PC-3 (cell line): Measurements from ENCODE around the gene SH3D21. TPM values are rescaled to one million over a fixed set of nuclear protein-coding genes. Genes with fewer than 3 reads are reported as not detected.

Experiments
- ATAC-seq: fragments of 200-7000 bp; cut with Tn5 transposase; 2 replicates; pipeline ENCODE4 v1.9.1; 2020; ENCODE audit warnings: mild to moderate bottlenecking, moderate library complexity
- BruUV-seq: library from RNA; stranded (reverse); fragments of 400-500 nt; replicated peaks from 2 replicates; lab custom pipeline; 2021; lab: Mats Ljungman, UMichigan
- CTCF ChIA-PET: fragments of 300-600 bp; sonication (Branson Sonifier 250); formaldehyde crosslinking; loops from one replicate; lab custom pipeline; 2022; ENCODE audit warnings: antibody characterized with exemption; lab: Charles Lee
- POLR2A ChIA-PET: fragments of 300-600 bp; sonication (Branson Sonifier 250); formaldehyde crosslinking; loops from one replicate; lab custom pipeline; 2022; ENCODE audit warnings: antibody characterized with exemption; ENCODE audit not compliant: unreplicated experiment; lab: Charles Lee
- DNase-seq: peaks from one replicate; pipeline ENCODE4 v3.0.0-alpha.2; 2015
- H2AFZ ChIP-seq: fragments of 300-600 bp; sonication (generic); 2 replicates; pipeline ENCODE4 v1.6.0; 2016; ENCODE audit warnings: antibody characterized with exemption, low read length
- H3F3A ChIP-seq: fragments of 300-600 bp; sonication (generic); one replicate; pipeline ENCODE4 v1.6.0; 2017; ENCODE audit warnings: antibody characterized with exemption, low read length, control low read depth, mild to moderate bottlenecking; ENCODE audit not compliant: unreplicated experiment
- H3K27ac ChIP-seq: fragments of 300-600 bp; sonication (generic); 2 replicates; pipeline ENCODE4 v1.5.1; 2016; ENCODE audit warnings: mild to moderate bottlenecking, low read length
- H3K27me3 ChIP-seq: fragments of 300-600 bp; sonication (generic); 2 replicates; pipeline ENCODE4 v1.6.1; 2016; ENCODE audit warnings: low read length, mixed read lengths
- H3K36me3 ChIP-seq: fragments of 300-600 bp; sonication (generic); 2 replicates; pipeline ENCODE4 v1.6.1; 2016; ENCODE audit warnings: low read depth, mixed run types, low read length, mixed read lengths
- H3K4me1 ChIP-seq: fragments of 300-600 bp; sonication (generic); 2 replicates; pipeline ENCODE4 v1.5.1; 2016; ENCODE audit warnings: low read length; ENCODE audit not compliant: insufficient read depth
- H3K4me2 ChIP-seq: fragments of 300-600 bp; sonication (generic); 2 replicates; pipeline ENCODE4 v1.6.0; 2016; ENCODE audit warnings: low read length
- H3K4me3 ChIP-seq: fragments of 300-600 bp; sonication (generic); 2 replicates; pipeline ENCODE4 v1.5.1; 2016; ENCODE audit warnings: mild to moderate bottlenecking, low read length, mixed read lengths
- H3K79me2 ChIP-seq: fragments of 300-600 bp; sonication (generic); 2 replicates; pipeline ENCODE4 v1.6.1; 2017; ENCODE audit warnings: low read length, mixed read lengths
- H3K9ac ChIP-seq: fragments of 300-600 bp; sonication (generic); 2 replicates; pipeline ENCODE4 v1.6.0; 2016; ENCODE audit warnings: mild to moderate bottlenecking, low read length
- H3K9me2 ChIP-seq: fragments of 300-600 bp; sonication (generic); replicated peaks from 2 replicates; pipeline ENCODE4 v1.6.1; 2016; ENCODE audit warnings: mixed run types, low read length, mixed read lengths
- H3K9me3 ChIP-seq: fragments of 300-600 bp; sonication (generic); 2 replicates; pipeline ENCODE4 v1.6.1; 2016; ENCODE audit warnings: low read length, mixed read lengths
- H4K20me1 ChIP-seq: fragments of 300-600 bp; sonication (generic); 2 replicates; pipeline ENCODE4 v1.6.1; 2016; ENCODE audit warnings: low read length, mixed read lengths
- EZH2 ChIP-seq: fragments of 300-600 bp; sonication (generic); IDR thresholded peaks from one replicate; pipeline ENCODE4 v1.6.1; 2017; ENCODE audit warnings: antibody characterized with exemption, mild to moderate bottlenecking, low read length; ENCODE audit not compliant: unreplicated experiment
- EZH2phosphoT487 ChIP-seq: fragments of 300-600 bp; sonication (generic); IDR thresholded peaks from 2 replicates; pipeline ENCODE4 v1.6.1; 2018; ENCODE audit warnings: mild to moderate bottlenecking, antibody characterized with exemption, low read length, borderline replicate concordance
- intact Hi-C: fragments of 100-400 bp; cut with micrococcal nuclease; formaldehyde crosslinking; loops from 2 replicates; pipeline ENCODE4 v1.9.0; 2023
- total RNA-seq: library from RNA; depleted of rRNA; stranded (reverse); fragments of >200 nt; gene quantifications from 2 replicates; pipeline ENCODE4 v1.2.3, GENCODE V29; 2014
- TF ChIP-seq, protein P1 (sequence below): fragments of 300-600 bp; sonication (generic); conservative IDR thresholded peaks from 2 replicates; pipeline ENCODE4 v1.5.1; 2017; ENCODE audit warnings: antibody characterized with exemption, low read depth, mild to moderate bottlenecking, low read length

SH3D21 gene
- total RNA-seq, 1 experiment from 2014 or later = 11.3 TPM

DNA sequence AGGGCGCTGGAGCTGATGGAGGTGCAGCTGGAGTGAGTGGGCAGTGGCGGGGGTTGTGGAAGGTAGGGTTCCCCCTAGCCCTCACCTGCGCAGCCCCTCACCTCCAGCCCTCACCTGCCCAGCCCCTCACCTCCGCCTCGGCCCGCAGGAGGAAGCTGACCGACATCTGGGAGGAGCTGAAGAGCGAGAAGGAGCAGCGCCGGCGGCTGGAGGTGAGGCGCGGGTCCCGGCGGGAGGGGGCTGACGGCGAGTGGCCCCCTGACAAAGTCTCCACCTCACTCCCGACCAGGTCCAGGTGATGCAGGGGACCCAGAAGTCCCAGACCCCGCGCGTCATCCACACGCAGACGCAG is 14.6 kb downstream of the SH3D21 start:
- no TSS peak for BruUV-seq
- POLR2A ChIA-PET = no interaction called here
- Histone ChIP-seq H3K9ac (no peak overlapping the region), H3K9me3 (no peaks in the 10 kb centered on the region), H4K20me1 (no peaks in the 10 kb centered on the region), H3K36me3 (no peaks in the 10 kb centered on the region), H3K4me2 (no peak overlapping the region), H3K9me2 (no peaks in the 10 kb centered on the region), H3K27me3 (no peaks in the 10 kb centered on the region), H3F3A (no peaks in the 10 kb centered on the region), H2AFZ (no peak overlapping the region), H3K79me2 (no peaks in the 10 kb centered on the region), H3K27ac (no peak overlapping the region), H3K4me1 (peaks cover 9% of the 10 kb centered on the region), H3K4me3 (no peak overlapping the region)
- TF ChIP-seq, protein P1, sequence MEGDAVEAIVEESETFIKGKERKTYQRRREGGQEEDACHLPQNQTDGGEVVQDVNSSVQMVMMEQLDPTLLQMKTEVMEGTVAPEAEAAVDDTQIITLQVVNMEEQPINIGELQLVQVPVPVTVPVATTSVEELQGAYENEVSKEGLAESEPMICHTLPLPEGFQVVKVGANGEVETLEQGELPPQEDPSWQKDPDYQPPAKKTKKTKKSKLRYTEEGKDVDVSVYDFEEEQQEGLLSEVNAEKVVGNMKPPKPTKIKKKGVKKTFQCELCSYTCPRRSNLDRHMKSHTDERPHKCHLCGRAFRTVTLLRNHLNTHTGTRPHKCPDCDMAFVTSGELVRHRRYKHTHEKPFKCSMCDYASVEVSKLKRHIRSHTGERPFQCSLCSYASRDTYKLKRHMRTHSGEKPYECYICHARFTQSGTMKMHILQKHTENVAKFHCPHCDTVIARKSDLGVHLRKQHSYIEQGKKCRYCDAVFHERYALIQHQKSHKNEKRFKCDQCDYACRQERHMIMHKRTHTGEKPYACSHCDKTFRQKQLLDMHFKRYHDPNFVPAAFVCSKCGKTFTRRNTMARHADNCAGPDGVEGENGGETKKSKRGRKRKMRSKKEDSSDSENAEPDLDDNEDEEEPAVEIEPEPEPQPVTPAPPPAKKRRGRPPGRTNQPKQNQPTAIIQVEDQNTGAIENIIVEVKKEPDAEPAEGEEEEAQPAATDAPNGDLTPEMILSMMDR = no peak
- no peak for TF ChIP-seq EZH2
- TF ChIP-seq EZH2phosphoT487 = no peak
- intact Hi-C loops = no loop called here
- no peak for DNase-seq
- CTCF ChIA-PET = no interaction called here
- no peak for ATAC-seq

DNA sequence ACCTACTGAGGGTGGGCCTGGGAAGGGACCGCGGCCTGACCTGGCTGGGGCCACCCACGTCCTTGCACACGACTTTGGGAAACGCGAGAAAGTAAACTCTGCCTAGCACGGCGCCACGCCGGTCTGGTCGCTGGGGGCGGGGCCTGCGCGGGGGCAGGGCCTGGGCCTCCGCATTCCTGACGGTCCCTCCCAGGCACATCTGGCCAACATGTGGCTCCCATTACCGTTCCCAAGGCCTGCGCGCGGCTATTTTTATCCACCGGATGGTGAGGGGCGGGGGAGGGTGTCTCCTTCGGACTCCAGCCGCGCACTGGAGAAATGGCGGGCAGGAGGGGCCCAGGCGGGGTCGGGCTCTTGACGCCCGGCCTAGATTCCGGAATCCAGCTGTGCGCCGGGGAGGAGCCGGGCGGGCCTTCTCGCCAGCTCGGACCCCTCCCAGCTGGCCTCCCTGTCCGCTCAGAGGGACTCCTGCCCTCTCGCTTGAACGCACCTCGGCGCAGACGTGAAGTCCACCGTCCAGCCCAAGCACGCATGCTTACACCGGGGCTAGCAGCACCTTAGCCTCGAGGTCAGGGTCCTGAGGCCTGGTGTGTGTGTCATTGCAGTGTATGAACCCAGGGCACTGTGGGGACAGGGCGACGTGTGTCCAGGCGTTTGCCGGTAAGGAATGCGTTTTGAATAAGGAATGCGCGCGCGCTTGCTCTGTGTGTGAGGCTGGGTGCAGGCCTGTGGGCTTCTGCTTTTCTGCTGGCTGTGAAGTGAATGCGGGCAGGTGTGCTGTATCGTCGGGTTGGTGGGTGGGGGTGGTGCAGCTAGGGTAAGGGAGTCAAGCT is 15.2 kb downstream of the SH3D21 start:
- BruUV-seq = no TSS peak
- Histone ChIP-seq H4K20me1 (no peaks in the 10 kb centered on the region), H3F3A (no peaks in the 10 kb centered on the region), H3K27ac (no peak overlapping the region), H3K79me2 (no peaks in the 10 kb centered on the region), H3K4me2 (no peak overlapping the region), H3K27me3 (no peaks in the 10 kb centered on the region), H3K9ac (no peak overlapping the region), H2AFZ (no peak overlapping the region), H3K4me1 (peaks cover 9% of the 10 kb centered on the region), H3K4me3 (no peak overlapping the region), H3K9me2 (no peaks in the 10 kb centered on the region), H3K36me3 (no peaks in the 10 kb centered on the region), H3K9me3 (no peaks in the 10 kb centered on the region)
- ChIA-PET CTCF (interaction anchor here (0.6 kb wide), 1 partner anchor 21 kb away, joined by 3 read pairs; no protein-coding TSS in a partner anchor), POLR2A (no interaction called here)
- DNase-seq (no peak), ATAC-seq (no peak)
- TF ChIP-seq, protein P1 = no peak
- intact Hi-C loops = no loop called here

GRCh38 chr1:36322041-36322785 is 16.0 kb downstream of the SH3D21 start:
- no peak for TF ChIP-seq EZH2phosphoT487
- TF ChIP-seq, protein P1 = no peak
- TF ChIP-seq EZH2 = no peak
- no peaks in the 10 kb centered on the region for H3K9me2 ChIP-seq
- H4K20me1 ChIP-seq = no peaks in the 10 kb centered on the region
- H3K9me3 ChIP-seq = no peaks in the 10 kb centered on the region
- no peak overlapping the region for H3K9ac ChIP-seq
- no peak for DNase-seq
- ATAC-seq = no peak
- ChIA-PET POLR2A (no interaction called here), CTCF (interaction anchor here (0.6 kb wide), 1 partner anchor 22 kb away, joined by 3 read pairs; no protein-coding TSS in a partner anchor)
- H3K4me1 ChIP-seq = peaks cover 16% of the 10 kb centered on the region
- no peaks in the 10 kb centered on the region for H3K79me2 ChIP-seq
- H3K27ac ChIP-seq = no peak overlapping the region
- no peaks in the 10 kb centered on the region for H3K36me3 ChIP-seq
- H3K4me2 ChIP-seq = peak overlapping the region; percentile 95; the same call in 1 of the 2 replicates
- no peak overlapping the region for H2AFZ ChIP-seq
- intact Hi-C loops = no loop called here
- H3K4me3 ChIP-seq = no peak overlapping the region
- H3K27me3 ChIP-seq = no peaks in the 10 kb centered on the region
- H3F3A ChIP-seq = no peaks in the 10 kb centered on the region
- BruUV-seq = TSS peak; percentile 36
